Stimulated activated CD8-positive, alpha-beta memory T cell treated with anti-CD3 and anti-CD28 coated beads, Interleukin-4, amount 100 ng/mL, for 24 hours (primary cell): ENCODE results near the gene C3.

Experiments used
- DNase-seq: peaks from one replicate; pipeline ENCODE4 v3.0.0-alpha.2; 2020; ENCODE audit warnings: low read depth

The C3 gene

GRCh38 chr19:6744381-6745301, 24.2 kb upstream of the C3 start:
- DNase-seq, result no peak

GRCh38 chr19:6743714-6744380, 23.4 kb upstream of the C3 start:
- DNase-seq, result no peak

- no peak for DNase-seq
These were observed 22.6 kb upstream of the C3 start for GRCh38 chr19:6743066-6743465.

GRCh38 chr19:6740589-6741343, 20.3 kb upstream of the C3 start:
- DNase-seq, result no peak

- no peak for DNase-seq
These were observed 19.6 kb upstream of the C3 start for GRCh38 chr19:6739883-6740588.

GRCh38 chr19:6739390-6739882, 19.0 kb upstream of the C3 start, which contains the start of gene TRIP10:
TRIP10 (plus strand) TSS chr19:6739680; CDS start chr19:6739762, 82 bp downstream.
- DNase-seq, result peak; percentile 64

GRCh38 chr19:6738787-6739389, 18.4 kb upstream of the C3 start:
- no peak for DNase-seq

GRCh38 chr19:6737873-6738786, 17.7 kb upstream of the C3 start:
- peak; percentile 63 for DNase-seq

GRCh38 chr19:6737284-6737872, 16.9 kb upstream of the C3 start, which contains the start of gene GPR108:
GPR108 (minus strand) TSS chr19:6737580; CDS start chr19:6737576, 4 bp downstream.
- peak; percentile 99 for DNase-seq

- no peak for DNase-seq
These were observed 16.4 kb upstream of the C3 start for GRCh38 chr19:6736917-6737283.

GRCh38 chr19:6736169-6736916, 15.9 kb upstream of the C3 start:
- DNase-seq, result peak; percentile 47

GRCh38 chr19:6735181-6735911, 14.9 kb upstream of the C3 start:
- DNase-seq, result no peak

GRCh38 chr19:6734096-6734696, 13.7 kb upstream of the C3 start:
- DNase-seq, result no peak

GRCh38 chr19:6733338-6734095, 13.1 kb upstream of the C3 start:
- DNase-seq, result no peak

GRCh38 chr19:6732803-6733337, 12.4 kb upstream of the C3 start:
- no peak for DNase-seq

GRCh38 chr19:6731822-6732221, 11.4 kb upstream of the C3 start:
- DNase-seq, result no peak
